Uterus (tissue), 4 donors: ENCODE measurements around the gene ANAPC7. TPM values are rescaled to one million over a fixed set of nuclear protein-coding genes. Genes with fewer than 3 reads are reported as not detected.

Experiments used
- DNase-seq, 2 donors: peaks; one replicate each; pipeline ENCODE4 v3.0.0-alpha.2; 2019 to 2020
- H3K27ac ChIP-seq, 2 donors: fragments of 200-600 bp; sonication (generic); 1 replicate in 1 of 2; 2 replicates in 1 of 2; pipeline ENCODE4 v1.5.1; 2016 to 2018
- H3K27me3 ChIP-seq, 2 donors: fragments of 200-600 bp; sonication (generic); one replicate each; pipeline ENCODE4 v1.5.1; 2018 to 2019; ENCODE audit warnings: control low read depth in 1 of 2
- H3K36me3 ChIP-seq, 2 donors: fragments of 200-600 bp; sonication (generic); one replicate each; pipeline ENCODE4 v1.5.1; 2019; ENCODE audit warnings: control low read depth in 1 of 2
- H3K4me1 ChIP-seq, 2 donors: fragments of 200-600 bp; sonication (generic); one replicate each; pipeline ENCODE4 v1.5.1; 2018 to 2019; ENCODE audit warnings: control low read depth in 1 of 2
- H3K4me3 ChIP-seq, 2 donors: fragments of 200-600 bp; sonication (generic); 1 replicate in 1 of 2; 2 replicates in 1 of 2; pipeline ENCODE4 v1.5.1; 2018 to 2019; ENCODE audit warnings: mild to moderate bottlenecking in 1 of 2
- H3K9me3 ChIP-seq, 2 donors: fragments of 200-600 bp; sonication (generic); one replicate each; pipeline ENCODE4 v1.5.1; 2019; ENCODE audit warnings: control low read depth in 1 of 2
- CTCF ChIP-seq, 4 experiments: fragments of 200-600 bp in 2 of 4; fragments of 450-650 bp in 2 of 4; sonication (generic) in 2 of 4; IDR thresholded peaks; one replicate each; pipeline ENCODE4 v1.5.1; 2016 to 2019; ENCODE audit warnings: antibody characterized with exemption in 4 of 4, mild to moderate bottlenecking in 2 of 4, moderate library complexity in 1 of 4
- POLR2A ChIP-seq, 2 donors: fragments of 450-650 bp; IDR thresholded peaks; one replicate each; pipeline ENCODE4 v1.6.1; 2016; ENCODE audit warnings: antibody characterized with exemption in 2 of 2, mild to moderate bottlenecking in 1 of 2, moderate library complexity in 1 of 2
- intact Hi-C: fragments of 100-400 bp; cut with DNase I; formaldehyde crosslinking; loops from one replicate; pipeline ENCODE4 v1.15.1; 2023; ENCODE audit warnings: low total_unique reads
- total RNA-seq, 4 donors: library from RNA; depleted of rRNA in 3 of 4; stranded (reverse); fragments of >200 nt in 3 of 4; gene quantifications; one replicate each; pipeline versions ENCODE4 v1.1.0 to v1.2.4, GENCODE V29; 2014 to 2023
- donor health status: DM: yes; HTN: yes; CAD: no.

Gene ANAPC7
- total RNA-seq, 4 donors from 2014 or later = 40.0 to 68.1 (median 63.5) TPM

GRCh38 chr12:110355073-110355472 lies 48.4 kb downstream of the ANAPC7 start:
- intact Hi-C loops = no loop called here
- TF ChIP-seq CTCF (IDR thresholded peaks at IDR 0.05) = no peak
- TF ChIP-seq POLR2A (IDR thresholded peaks at IDR 0.05) = no peak
- Histone ChIP-seq H3K4me1 (no peaks in the 10 kb centered on the region), H3K27ac (no peak overlapping the region), H3K27me3 (no peaks in the 10 kb centered on the region), H3K4me3 (no peak overlapping the region), H3K36me3 (no peaks in the 10 kb centered on the region), H3K9me3 (no peaks in the 10 kb centered on the region)
- no peak for DNase-seq

GRCh38 chr12:110354172-110354780 lies 49.2 kb downstream of the ANAPC7 start:
- TF ChIP-seq POLR2A (IDR thresholded peaks at IDR 0.05) (no peak), CTCF (IDR thresholded peaks at IDR 0.05) (no peak)
- intact Hi-C loops = no loop called here
- DNase-seq = no peak
- no peaks in the 10 kb centered on the region for H3K4me1 ChIP-seq
- H3K4me3 ChIP-seq = no peak overlapping the region
- H3K9me3 ChIP-seq = no peaks in the 10 kb centered on the region
- no peaks in the 10 kb centered on the region for H3K36me3 ChIP-seq
- H3K27me3 ChIP-seq = no peaks in the 10 kb centered on the region
- no peak overlapping the region for H3K27ac ChIP-seq

GRCh38 chr12:110353211-110353965 lies 50.1 kb downstream of the ANAPC7 start:
- DNase-seq = no peak
- no peaks in the 10 kb centered on the region for H3K27me3 ChIP-seq
- H3K4me1 ChIP-seq = no peaks in the 10 kb centered on the region
- intact Hi-C loops = no loop called here
- TF ChIP-seq POLR2A (IDR thresholded peaks at IDR 0.05) = no peak
- no peak for TF ChIP-seq CTCF (IDR thresholded peaks at IDR 0.05)
- H3K27ac ChIP-seq = no peak overlapping the region
- no peaks in the 10 kb centered on the region for H3K9me3 ChIP-seq
- no peak overlapping the region for H3K4me3 ChIP-seq
- H3K36me3 ChIP-seq = no peaks in the 10 kb centered on the region

GRCh38 chr12:110352401-110352800 lies 51.1 kb downstream of the ANAPC7 start:
- TF ChIP-seq POLR2A (IDR thresholded peaks at IDR 0.05) (no peak), CTCF (IDR thresholded peaks at IDR 0.05) (no peak)
- no peaks in the 10 kb centered on the region for H3K36me3 ChIP-seq
- H3K27me3 ChIP-seq = no peaks in the 10 kb centered on the region
- H3K27ac ChIP-seq = no peak overlapping the region
- intact Hi-C loops = no loop called here
- no peaks in the 10 kb centered on the region for H3K4me1 ChIP-seq
- no peak for DNase-seq
- H3K4me3 ChIP-seq = no peak overlapping the region
- H3K9me3 ChIP-seq = no peaks in the 10 kb centered on the region

GRCh38 chr12:110351119-110351518 lies 52.4 kb downstream of the ANAPC7 start:
- intact Hi-C loops = no loop called here
- Histone ChIP-seq H3K36me3 (no peaks in the 10 kb centered on the region), H3K4me3 (no peak overlapping the region), H3K27me3 (no peaks in the 10 kb centered on the region), H3K9me3 (no peaks in the 10 kb centered on the region), H3K27ac (no peak overlapping the region), H3K4me1 (no peaks in the 10 kb centered on the region)
- TF ChIP-seq CTCF (IDR thresholded peaks at IDR 0.05) = no peak
- TF ChIP-seq POLR2A (IDR thresholded peaks at IDR 0.05) = no peak
- no peak for DNase-seq
